K562 (cell line): Measurements from ENCODE around the gene CREM. TPM values are rescaled to one million over a fixed set of nuclear protein-coding genes. Genes with fewer than 3 reads are reported as not detected.

Experiments
- CEBPZ ChIP-seq: fragments of 150-350 bp; IDR thresholded peaks from 2 replicates; pipeline ENCODE4 v1.6.1; 2014; ENCODE audit warnings: low read depth, mild to moderate bottlenecking, low read length, borderline replicate concordance
- CGGBP1 ChIP-seq: fragments of 250-450 bp; sonication (Bioruptor Pico); IDR thresholded peaks from 2 replicates; pipeline ENCODE4 v1.9.0; 2021; ENCODE audit warnings: mild to moderate bottlenecking
- RREB1 ChIP-seq: fragments of 250-450 bp; sonication (Bioruptor Pico); IDR thresholded peaks from 2 replicates; pipeline ENCODE4 v1.4.0; 2020
- SAFB2 ChIP-seq: fragments of 200-400 bp; formaldehyde crosslinking; IDR thresholded peaks from 2 replicates; pipeline ENCODE4 v1.6.1; 2018; ENCODE audit warnings: borderline replicate concordance, low read length, low read depth, moderate library complexity; ENCODE audit not compliant: severe bottlenecking
- ZEB2 ChIP-seq: fragments of 450-650 bp; IDR thresholded peaks from 2 replicates; pipeline ENCODE4 v1.6.1; 2016
- ZNF318 ChIP-seq, 2 experiments: fragments of 450-650 bp; IDR thresholded peaks; 2 replicates each; pipeline ENCODE4 v1.6.1; 2016; ENCODE audit warnings: mild to moderate bottlenecking in 2 of 2, borderline replicate concordance in 1 of 2, low read depth in 1 of 2, moderate library complexity in 1 of 2
- polyA plus RNA-seq, 8 experiments: library from polyadenylated mRNA; depleted of rRNA in 4 of 8; stranded (reverse) in 5 of 8; unstranded in 3 of 8; fragments of >200 nt; fragmentation: Nextera tagmentation in 2 of 8; fragmentation: Illumina TruSeq in 1 of 8; extraction: Ambion mirVana in 2 of 8; extraction: Trizol in 1 of 8; gene quantifications; 2 replicates each; pipeline versions ENCODE4 v1.2.1 to v1.2.3, GENCODE V29; 2011 to 2014; ENCODE audit warnings: inconsistent platforms in 1 of 8, missing spikeins in 1 of 8
- total RNA-seq, 7 experiments: library from RNA; depleted of rRNA in 6 of 7; stranded (reverse); fragments of >200 nt in 6 of 7; fragmentation: Illumina TruSeq in 2 of 7; extraction: Trizol in 2 of 7; gene quantifications; 2 replicates each; pipeline versions ENCODE4 v1.2.1 to v1.2.3, GENCODE V29; 2011 to 2021; ENCODE audit warnings: low replicate concordance in 1 of 7

The CREM gene
- total and polyA plus RNA-seq, 9 of the 15 experiments (the other 6 are each of a cell fraction or from before 2014, with no cell fraction given), result 39.1 to 70.2 (median 48.3) TPM

GRCh38 chr10:35126530-35127288 is at the start of gene CREM (continued):
- TF ChIP-seq RREB1 (CRISPR knock-in tag) (no peak), CEBPZ (no peak), CGGBP1 (CRISPR knock-in tag) (no peak; the same call in 1 of the 2 replicates), ZEB2 (no peak), ZNF318 (IDR thresholded peaks at IDR 0.05; ENCODE audit: borderline replicate concordance in 1 of 2, low read depth in 1 of 2) (no peak), SAFB2 (no peak)
